ENCODE data around the gene GAB3.

DNA sequence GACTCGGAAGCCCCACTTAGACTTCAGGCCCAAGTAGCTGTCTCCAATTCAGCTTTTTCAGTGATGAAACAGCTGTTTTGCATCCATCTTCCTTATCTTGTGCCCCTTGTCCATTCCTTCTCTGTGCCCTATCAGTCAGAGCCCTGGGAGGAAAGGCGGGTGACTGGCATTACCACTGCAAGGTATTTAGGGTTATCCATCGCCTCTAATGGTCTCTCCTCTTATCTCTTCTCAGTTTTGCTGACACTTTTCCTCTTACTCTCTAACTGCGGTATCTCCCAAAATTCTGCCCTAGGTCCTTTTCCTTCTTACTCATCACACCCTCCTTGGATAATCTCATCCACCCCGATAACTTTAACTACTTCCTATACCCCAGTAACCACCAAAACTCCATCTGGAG, 13.7 kb downstream of the GAB3 start:
- TF ChIP-seq POLR2A (IDR thresholded peaks at IDR 0.05; ENCODE audit: low read length) (no peak), GATA1 (IDR thresholded peaks at IDR 0.05; ENCODE audit: low read depth, low read length) (no peak)
